Sciatic nerve (tissue), 2 donors: Measurements from ENCODE around the gene SRC. TPM values are rescaled to one million over a fixed set of nuclear protein-coding genes. Genes with fewer than 3 reads are reported as not detected.

Experiments used
- ATAC-seq: fragments of 200-7000 bp; cut with Tn5 transposase; one replicate; pipeline ENCODE4 v1.9.1; 2020; ENCODE audit warnings: mild to moderate bottlenecking, moderate library complexity
- DNase-seq: peaks from one replicate; pipeline ENCODE4 v3.0.0-alpha.2; 2020; ENCODE audit warnings: low spot score
- intact Hi-C: fragments of 100-400 bp; cut with DNase I; formaldehyde crosslinking; loops from one replicate; pipeline ENCODE4 v1.14.2; 2022
- total RNA-seq: library from RNA; stranded (reverse); fragmentation: NEBNext Ultra II Directional; extraction: Animal tissue kit (Norgen Biotek cat#: 25700); gene quantifications from one replicate; pipeline ENCODE4 v1.2.1, GENCODE V29; 2021
- donor health status: DM: no; HTN: no; CAD: no.
- donor health status: DM: no; HTN: no; CAD: no.

Gene SRC
- total RNA-seq, 1 donor from 2014 or later: 23.7 TPM

DNA sequence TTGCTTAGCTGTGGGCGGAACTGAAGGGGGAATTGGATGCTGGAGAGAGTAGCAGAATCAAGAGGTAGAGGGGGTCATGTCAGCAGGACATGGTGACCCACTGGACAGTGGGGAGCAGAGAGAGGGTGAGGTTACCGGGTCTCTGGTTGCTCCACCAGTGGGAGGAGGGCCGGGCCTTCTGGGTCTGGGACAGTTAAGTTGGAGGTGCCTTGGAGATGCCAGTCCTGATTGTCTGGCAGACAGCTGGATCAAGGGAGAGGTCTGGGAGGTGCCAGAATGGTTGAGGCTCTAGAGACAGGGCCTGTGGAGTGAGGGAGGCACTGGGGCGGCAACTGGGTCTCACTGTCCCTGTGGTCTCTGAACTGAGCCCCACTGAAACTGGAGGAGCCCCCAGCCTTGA is 31.8 kb upstream of the SRC start:
- DNase-seq: no peak
- intact Hi-C loops: no loop called here
- peak; percentile 2 for ATAC-seq

GRCh38 chr20:37314617-37315016 is 31.3 kb upstream of the SRC start:
- peak; percentile 79 for ATAC-seq
- intact Hi-C loops: no loop called here
- DNase-seq: peak; percentile 72

DNA sequence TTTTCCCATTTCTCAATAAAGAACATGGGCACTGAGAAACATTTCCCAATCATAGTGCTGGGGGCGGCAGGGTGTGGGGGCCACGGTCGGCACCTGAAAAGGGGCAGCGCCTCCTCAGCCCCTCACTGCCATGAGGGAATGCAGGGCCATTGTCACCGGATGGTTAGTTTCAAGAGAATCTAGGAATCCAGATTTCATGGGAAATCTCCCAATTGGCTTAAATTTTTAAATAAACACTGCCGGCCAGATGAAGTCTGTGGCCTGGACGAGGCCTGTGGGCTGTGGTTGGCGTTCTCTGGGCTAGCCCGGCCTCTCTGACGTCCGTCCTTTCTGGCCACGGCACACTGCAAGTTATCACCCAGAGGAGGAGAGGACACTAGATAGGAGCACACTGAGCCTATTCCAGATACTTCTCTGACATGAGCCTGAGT is 30.9 kb upstream of the SRC start:
- DNase-seq (peak; percentile 77), ATAC-seq (peak; percentile 97)
- intact Hi-C loops: no loop called here

DNA sequence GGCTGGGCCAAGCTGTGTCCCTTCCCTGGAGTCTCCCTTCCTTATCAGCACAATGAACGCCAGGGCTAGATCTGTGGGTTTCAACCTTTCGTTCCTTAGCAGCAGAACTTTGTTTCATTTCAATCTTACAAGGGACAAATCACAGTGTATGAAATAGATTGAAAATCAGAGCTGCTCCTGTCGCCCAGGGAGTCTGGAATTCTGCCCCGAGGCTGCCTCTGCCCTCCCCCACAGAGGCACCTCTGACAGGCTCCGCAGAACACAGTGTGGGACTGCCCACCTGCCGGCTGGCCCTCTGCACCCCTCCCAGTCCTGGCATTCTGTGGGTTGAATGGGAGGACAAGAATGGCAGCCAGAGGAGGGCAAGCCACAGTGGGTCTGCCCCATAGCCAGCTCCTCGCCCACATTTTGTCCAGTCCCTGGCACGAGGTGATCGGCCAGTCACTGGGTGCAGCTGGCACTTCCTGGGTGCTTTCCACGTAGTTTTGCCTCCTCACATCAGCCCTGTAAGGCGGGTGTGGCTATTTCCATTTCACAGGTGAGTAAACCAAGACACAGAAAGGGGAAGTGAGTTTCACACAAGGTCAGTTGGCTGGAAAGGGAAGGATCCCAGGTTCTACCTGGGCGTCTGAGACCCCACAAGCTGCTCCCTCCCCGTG is 30.4 kb upstream of the SRC start:
- DNase-seq (peak; percentile 53), ATAC-seq (peak; percentile 34)

GRCh38 chr20:37316116-37316774 is 29.7 kb upstream of the SRC start:
- intact Hi-C loops: no loop called here
- peak; percentile 34 for ATAC-seq

More for the DNA sequence above, 30.4 kb upstream of the SRC start:
- intact Hi-C loops: no loop called here

DNA sequence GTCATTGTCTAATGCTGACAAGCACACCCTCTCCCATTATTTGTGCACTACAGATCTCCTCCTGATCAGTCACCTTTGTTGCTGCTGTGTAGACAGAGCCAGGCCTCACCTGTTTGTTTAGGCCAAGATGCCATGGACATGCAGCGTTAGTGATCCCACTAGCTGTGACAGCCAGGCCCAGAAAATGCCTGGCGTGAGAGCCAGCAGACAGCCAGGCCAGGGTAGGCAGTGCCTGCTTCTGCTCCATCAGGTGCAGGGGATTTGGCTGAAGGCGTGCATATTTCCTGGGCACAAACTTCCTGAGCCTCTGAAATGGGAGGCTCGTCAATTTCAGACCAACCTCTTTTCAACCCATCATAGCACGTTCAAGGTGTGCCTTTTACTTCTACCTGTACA is 29.2 kb upstream of the SRC start:
- intact Hi-C loops: no loop called here
- no peak for ATAC-seq
- DNase-seq: no peak

More at GRCh38 chr20:37316116-37316774, 29.7 kb upstream of the SRC start:
- DNase-seq: no peak

GRCh38 chr20:37317316-37317715 is 28.6 kb upstream of the SRC start:
- no peak for ATAC-seq
- DNase-seq: no peak
- intact Hi-C loops: no loop called here

DNA sequence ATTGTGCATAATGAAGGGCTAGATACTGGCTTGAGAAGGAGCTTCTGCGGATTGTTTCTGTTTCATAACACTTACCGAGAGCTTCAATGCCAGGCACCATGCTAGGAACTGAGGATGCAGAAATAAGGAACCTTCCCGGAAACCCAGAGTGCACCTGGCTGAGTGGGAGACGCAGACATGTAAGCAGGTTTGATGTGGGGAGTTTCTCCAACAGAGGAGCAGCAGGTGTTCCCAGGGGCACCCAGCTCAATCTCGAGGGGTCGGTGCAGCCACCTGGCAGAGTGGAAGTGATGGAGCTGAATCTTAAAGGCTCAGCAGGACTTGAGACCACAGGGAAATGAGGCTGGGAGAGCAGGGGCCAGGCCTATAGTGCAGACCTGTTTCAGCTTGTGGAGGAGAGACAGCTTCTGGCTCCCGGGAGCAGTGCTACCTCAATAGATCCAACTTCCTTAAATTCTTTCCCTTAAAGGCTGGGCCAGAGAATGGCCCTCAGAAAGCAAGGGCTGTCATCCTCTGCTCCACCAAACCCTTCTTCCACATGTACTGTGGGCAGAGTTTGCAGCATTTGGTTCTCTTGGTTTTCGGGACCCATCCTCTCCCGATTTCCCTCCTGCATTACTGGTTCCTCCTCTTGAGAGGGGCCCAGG is 27.8 kb upstream of the SRC start:
- intact Hi-C loops: no loop called here
- no peak for DNase-seq
- no peak for ATAC-seq

GRCh38 chr20:37319151-37319671 is 26.7 kb upstream of the SRC start:
- intact Hi-C loops: no loop called here
- DNase-seq (no peak), ATAC-seq (no peak)

DNA sequence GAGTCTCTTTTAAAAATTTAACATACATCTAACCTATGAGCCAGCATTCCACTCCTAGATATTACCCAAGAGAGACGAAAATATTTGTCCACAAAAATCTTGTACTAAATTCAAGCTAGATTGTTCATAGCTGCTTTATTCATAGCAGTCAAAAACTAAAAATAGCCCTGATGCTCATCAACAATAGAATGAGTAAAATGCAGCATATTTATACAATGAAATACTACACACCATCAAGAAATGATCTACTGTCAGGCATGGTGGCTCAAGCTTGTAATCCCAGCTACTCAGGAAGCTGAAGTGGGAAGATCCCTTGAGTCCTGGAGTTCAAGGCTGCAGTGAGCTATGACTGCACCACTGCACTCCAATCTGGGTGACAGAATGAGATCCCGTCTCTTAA is 22.0 kb upstream of the SRC start:
- no peak for ATAC-seq
- DNase-seq: no peak
- intact Hi-C loops: loop anchor here (10.0 kb wide), 1 partner anchor 1169 kb away; the partner anchor contains the start of gene EPB41L1

GRCh38 chr20:37325206-37325605 is 20.7 kb upstream of the SRC start:
- no peak for DNase-seq
- no peak for ATAC-seq
- intact Hi-C loops: loop anchor here (10.0 kb wide), 1 partner anchor 1170 kb away; the partner anchor contains the start of gene EPB41L1

DNA sequence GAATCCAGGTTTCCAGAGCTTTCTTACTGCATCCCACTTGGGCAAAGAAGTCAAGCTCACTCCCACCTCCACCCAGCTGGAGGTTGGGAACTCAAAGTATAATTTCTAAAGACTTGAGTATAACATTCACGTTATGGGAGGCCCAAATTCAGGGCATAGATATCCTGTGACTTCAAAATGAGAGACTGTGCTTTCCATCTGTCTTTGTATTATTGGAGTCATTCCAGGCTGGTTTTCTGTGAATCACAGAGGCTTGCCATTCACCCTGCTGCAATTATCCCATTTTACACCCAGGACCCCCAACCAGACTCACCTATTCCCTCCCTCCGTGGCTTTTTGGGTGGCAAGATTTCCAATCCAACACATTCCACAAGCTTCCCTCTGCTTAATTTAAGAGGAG is 19.3 kb upstream of the SRC start:
- intact Hi-C loops: loop anchor here (10.0 kb wide), 1 partner anchor 1172 kb away; the partner anchor contains the start of gene EPB41L1
- ATAC-seq (no peak), DNase-seq (no peak)

DNA sequence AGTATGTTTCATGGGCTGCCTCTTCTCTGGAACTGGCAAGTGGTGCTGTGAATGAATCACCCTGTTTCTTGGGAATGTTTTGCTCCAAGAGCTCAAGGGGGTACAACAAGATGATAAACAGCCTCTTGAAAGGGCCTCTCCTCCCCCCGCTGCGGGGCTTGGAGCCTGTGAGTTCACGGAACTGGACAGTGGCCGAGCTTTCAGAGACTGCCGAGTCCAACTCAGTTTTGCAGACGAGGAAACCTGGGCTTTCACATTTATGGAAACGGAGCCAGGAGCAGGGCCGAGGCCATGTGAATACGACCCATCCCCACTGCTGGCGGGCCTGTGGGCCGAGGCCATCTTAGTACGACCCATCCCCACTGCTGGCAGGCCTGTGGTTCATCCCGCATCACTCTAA is 18.2 kb upstream of the SRC start:
- ATAC-seq: peak; percentile 94
- peak; percentile 81 for DNase-seq
- intact Hi-C loops: loop anchor here (10.0 kb wide), 1 partner anchor 1173 kb away; the partner anchor contains the start of gene EPB41L1

- DNase-seq: no peak
- intact Hi-C loops: loop anchor here (10.0 kb wide), 1 partner anchor 1174 kb away; the partner anchor contains the start of gene EPB41L1
- no peak for ATAC-seq
Measured at GRCh38 chr20:37328149-37328945, 17.6 kb upstream of the SRC start.

- DNase-seq (no peak), ATAC-seq (no peak)
- intact Hi-C loops: loop anchor here (10.0 kb wide), 1 partner anchor 1175 kb away; the partner anchor contains the start of gene EPB41L1
Measured at GRCh38 chr20:37329481-37330165, 16.3 kb upstream of the SRC start.

DNA sequence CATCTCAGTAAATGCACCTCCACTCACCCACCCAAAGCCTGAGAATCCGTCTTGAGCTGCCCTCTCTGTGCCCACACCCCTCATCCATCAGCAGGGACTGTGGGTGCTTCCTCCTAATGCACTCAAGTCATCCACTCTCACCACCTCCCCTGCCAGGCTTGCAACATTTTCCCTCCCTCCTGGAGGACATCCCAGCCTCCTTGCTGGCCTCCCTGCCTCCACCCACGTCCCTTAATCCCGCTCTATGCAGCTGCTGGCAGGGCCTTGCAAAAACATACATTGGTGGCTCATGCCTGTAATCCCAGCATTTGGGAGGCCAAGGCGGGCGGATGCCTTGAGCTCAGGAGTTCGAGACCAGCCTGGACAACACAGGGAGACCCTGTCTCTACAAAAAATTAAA is 15.6 kb upstream of the SRC start:
- ATAC-seq: no peak
- no peak for DNase-seq
- intact Hi-C loops: no loop called here

DNA sequence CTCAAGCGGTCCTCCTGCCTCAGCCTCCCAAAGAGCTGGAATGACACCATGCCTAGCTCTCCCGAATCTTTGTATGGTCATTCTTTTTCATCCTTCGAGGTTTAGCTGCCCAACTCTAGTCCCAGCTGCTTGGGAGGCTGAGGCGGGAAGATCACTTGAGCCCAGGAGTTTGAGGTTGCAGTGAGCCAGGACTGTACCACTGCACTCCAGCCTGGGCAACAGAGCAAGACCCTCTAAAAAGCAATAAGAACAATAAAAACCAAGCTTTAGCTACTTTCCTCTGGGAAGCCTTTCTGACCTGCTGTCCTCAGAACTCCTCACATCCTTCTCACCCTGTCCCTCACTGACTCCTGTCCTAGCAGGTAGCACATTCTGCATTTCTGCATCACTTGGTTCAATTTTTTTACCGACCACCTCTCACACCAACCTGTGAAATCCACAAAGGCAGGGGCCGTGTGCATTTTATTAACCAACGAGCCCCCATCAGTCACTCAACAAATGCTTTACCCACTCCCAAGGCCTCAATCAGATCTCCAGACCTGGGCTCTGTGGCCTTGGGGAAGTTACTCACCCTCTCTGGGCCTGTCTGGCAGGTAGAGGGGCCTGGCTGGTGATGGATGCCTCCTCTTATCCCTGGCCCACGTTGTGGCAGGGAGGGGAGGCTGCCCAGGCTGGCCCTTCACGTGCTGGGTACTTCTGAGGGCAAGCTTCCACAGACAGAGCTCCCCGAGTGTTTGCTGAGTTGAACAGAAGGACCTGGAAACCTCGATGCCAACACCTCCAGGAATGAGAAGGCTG is 14.7 kb upstream of the SRC start:
- DNase-seq: no peak

More for the DNA sequence above, 14.7 kb upstream of the SRC start:
- no peak for ATAC-seq
- intact Hi-C loops: no loop called here
